ENCODE measurements around the gene NKD2.
"Not testable (repeated sequence)": the region's sequence is repeated elsewhere in the genome, so short reads cannot be mapped to it uniquely, and the experiment has no call there.

NKD2 gene

GRCh38 chr5:997711-998110 lies 10.9 kb upstream of the NKD2 start:
- Histone ChIP-seq H3K36me3 (ENCODE audit: control insufficient read depth, insufficient read depth, low read length) (no peaks in the 10 kb centered on the region), H3K27me3 (replicated peaks; ENCODE audit: control insufficient read depth, insufficient read depth, low read length) (no peaks in the 10 kb centered on the region; the same call in 1 of the 2 replicates), H3K4me3 (replicated peaks; ENCODE audit: low read depth, low read length) (no peak overlapping the region)
- TF ChIP-seq CTCF (IDR thresholded peaks at IDR 0.05; ENCODE audit: insufficient read depth, low read length, poor library complexity, severe bottlenecking): no peak
- no peak for DNase-seq (ENCODE audit: extremely low read depth, insufficient read length)

- Histone ChIP-seq H3K27me3 (replicated peaks; ENCODE audit: control insufficient read depth, insufficient read depth, low read length) (no peaks in the 10 kb centered on the region; the same call in 1 of the 2 replicates), H3K36me3 (ENCODE audit: control insufficient read depth, insufficient read depth, low read length) (no peaks in the 10 kb centered on the region)
- TF ChIP-seq CTCF (IDR thresholded peaks at IDR 0.05; ENCODE audit: insufficient read depth, low read length, poor library complexity, severe bottlenecking): no peak
Observed at GRCh38 chr5:998246-999031, 10.2 kb upstream of the NKD2 start.

GRCh38 chr5:999032-999501 lies 9.5 kb upstream of the NKD2 start:
- no peak for TF ChIP-seq CTCF (IDR thresholded peaks at IDR 0.05; ENCODE audit: insufficient read depth, low read length, poor library complexity, severe bottlenecking)
- H3K27me3 ChIP-seq (replicated peaks; ENCODE audit: control insufficient read depth, insufficient read depth, low read length): peaks cover 1% of the 10 kb centered on the region; the same call in 1 of the 2 replicates
- DNase-seq (ENCODE audit: extremely low read depth, insufficient read length): no peak

More at GRCh38 chr5:998246-999031, 10.2 kb upstream of the NKD2 start:
- H3K4me3 ChIP-seq (replicated peaks; ENCODE audit: low read depth, low read length): no peak overlapping the region
- no peak for DNase-seq (ENCODE audit: extremely low read depth, insufficient read length)

GRCh38 chr5:999724-1000123 lies 8.9 kb upstream of the NKD2 start:
- TF ChIP-seq CTCF (IDR thresholded peaks at IDR 0.05; ENCODE audit: insufficient read depth, low read length, poor library complexity, severe bottlenecking): no peak
- H3K4me3 ChIP-seq (replicated peaks; ENCODE audit: low read depth, low read length): no peak overlapping the region
- H3K27me3 ChIP-seq (replicated peaks; ENCODE audit: control insufficient read depth, insufficient read depth, low read length): peaks cover 1% of the 10 kb centered on the region; the same call in 1 of the 2 replicates
- H3K36me3 ChIP-seq (ENCODE audit: control insufficient read depth, insufficient read depth, low read length): no peaks in the 10 kb centered on the region
- no peak for DNase-seq (ENCODE audit: extremely low read depth, insufficient read length)

More at GRCh38 chr5:999032-999501, 9.5 kb upstream of the NKD2 start:
- Histone ChIP-seq H3K36me3 (ENCODE audit: control insufficient read depth, insufficient read depth, low read length) (no peaks in the 10 kb centered on the region), H3K4me3 (replicated peaks; ENCODE audit: low read depth, low read length) (no peak overlapping the region)

- Histone ChIP-seq H3K36me3 (ENCODE audit: control insufficient read depth, insufficient read depth, low read length) (no peaks in the 10 kb centered on the region), H3K27me3 (replicated peaks; ENCODE audit: control insufficient read depth, insufficient read depth, low read length) (peaks cover 1% of the 10 kb centered on the region; the same call in 1 of the 2 replicates), H3K4me3 (replicated peaks; ENCODE audit: low read depth, low read length) (no peak overlapping the region)
- no peak for TF ChIP-seq CTCF (IDR thresholded peaks at IDR 0.05; ENCODE audit: insufficient read depth, low read length, poor library complexity, severe bottlenecking)
- DNase-seq (ENCODE audit: extremely low read depth, insufficient read length): no peak
Observed at GRCh38 chr5:1000329-1000728, 8.3 kb upstream of the NKD2 start.

- not testable (repeated sequence) for H3K4me3 ChIP-seq (replicated peaks; ENCODE audit: low read depth, low read length); DNase-seq (ENCODE audit: extremely low read depth, insufficient read length); H3K27me3 ChIP-seq (replicated peaks; ENCODE audit: control insufficient read depth, insufficient read depth, low read length)
Observed at GRCh38 chr5:1000831-1001230, 7.8 kb upstream of the NKD2 start.

More at GRCh38 chr5:1000831-1001230, 7.8 kb upstream of the NKD2 start:
- not testable (repeated sequence) for H3K36me3 ChIP-seq (ENCODE audit: control insufficient read depth, insufficient read depth, low read length)

All from GM06990 (cell line).